GM08714 (cell line): Measurements from ENCODE around the gene CYP24A1.

ENCODE experiments used
- H3K4me3 ChIP-seq: fragments of 200-500 bp; sonication (Bioruptor generic); 2 replicates; pipeline ENCODE4 v1.5.1; 2014; ENCODE audit warnings: mild to moderate bottlenecking, low read length, inconsistent platforms
- ZNF274 ChIP-seq: IDR thresholded peaks from 2 replicates; pipeline ENCODE4 v1.6.1; 2012; ENCODE audit warnings: mild to moderate bottlenecking, low read depth, low read length

The CYP24A1 gene

DNA sequence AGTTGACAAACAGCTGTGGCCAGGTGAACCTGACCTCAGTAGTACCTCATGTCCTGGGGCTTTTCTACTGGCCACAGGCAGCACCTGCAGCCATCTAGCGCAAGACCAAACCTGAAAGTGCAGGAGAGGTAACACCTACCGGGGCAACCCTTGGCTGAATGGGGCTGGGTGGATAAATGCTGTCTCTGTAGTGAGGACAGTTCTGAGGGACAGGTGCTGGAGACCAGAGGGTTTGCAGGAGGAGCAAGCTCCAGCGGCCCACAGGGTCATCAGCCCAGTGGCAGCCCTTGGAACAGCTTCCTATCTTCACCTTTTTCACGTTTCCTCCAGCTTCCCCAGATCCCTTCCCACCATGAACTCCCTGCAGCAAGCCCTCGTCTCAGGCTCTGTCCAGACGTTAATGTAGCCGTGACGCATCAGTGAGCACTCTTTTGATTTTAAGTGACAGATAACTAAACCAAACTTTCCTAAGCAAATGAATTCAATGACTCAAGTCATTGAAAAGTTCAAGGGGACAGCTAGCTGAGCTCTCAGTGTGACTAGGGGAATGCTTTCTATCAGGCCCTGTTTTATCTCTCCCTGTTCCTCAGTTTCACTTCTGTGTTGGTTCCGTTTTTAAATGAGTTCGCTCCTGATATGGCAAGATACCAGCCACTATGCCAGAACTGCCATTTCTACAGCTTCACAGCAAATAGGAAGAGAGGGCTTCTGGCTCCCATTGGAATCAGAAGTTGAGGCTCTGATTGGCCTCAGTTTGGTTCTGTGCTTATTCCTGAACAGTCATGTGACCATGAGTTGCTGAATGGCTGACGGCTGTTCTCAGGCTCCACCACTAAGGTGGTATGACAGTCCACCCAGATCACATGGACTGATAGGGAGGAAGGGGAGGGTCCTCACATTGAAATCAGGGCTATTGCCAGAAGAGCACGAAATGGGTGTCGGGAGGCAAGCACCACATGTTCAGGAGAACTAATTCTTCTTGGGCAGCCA is 22.0 kb upstream of the CYP24A1 start:
- no peak for TF ChIP-seq ZNF274
- no peak overlapping the region for H3K4me3 ChIP-seq

DNA sequence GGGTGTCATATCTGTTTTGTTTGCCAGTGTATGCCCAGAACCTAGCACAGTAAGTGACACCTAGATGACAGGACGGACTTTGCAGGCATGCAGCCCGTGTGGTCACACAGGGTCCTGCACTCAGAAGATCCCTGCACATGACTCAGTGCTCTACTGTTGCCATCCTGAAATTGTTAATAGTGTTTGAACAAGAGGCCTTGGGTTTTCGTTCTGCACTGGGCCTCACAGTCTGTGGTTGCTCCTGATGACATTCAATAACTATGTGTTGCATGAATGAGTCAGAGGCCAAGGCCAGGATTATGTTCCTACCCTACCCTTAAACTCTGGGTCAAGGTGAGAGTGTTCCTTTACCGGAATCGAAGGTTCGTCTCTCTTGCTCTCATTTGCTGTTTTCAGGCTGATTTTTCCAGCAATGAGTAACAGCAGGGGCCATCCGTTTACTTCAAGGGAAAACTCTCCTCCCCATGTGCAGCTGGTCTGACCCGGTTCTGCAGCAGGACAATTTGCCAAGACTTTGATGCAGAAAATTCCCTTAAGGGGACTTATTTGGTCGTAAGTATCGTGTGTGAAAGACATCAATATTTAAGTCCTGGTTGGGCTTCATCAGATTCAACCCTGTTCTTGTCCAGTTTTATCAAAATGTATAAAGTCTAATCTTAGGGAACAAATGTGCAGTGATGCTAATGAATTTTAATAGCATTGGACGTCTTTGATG is 21.1 kb upstream of the CYP24A1 start:
- H3K4me3 ChIP-seq, result no peak overlapping the region
- no peak for TF ChIP-seq ZNF274

DNA sequence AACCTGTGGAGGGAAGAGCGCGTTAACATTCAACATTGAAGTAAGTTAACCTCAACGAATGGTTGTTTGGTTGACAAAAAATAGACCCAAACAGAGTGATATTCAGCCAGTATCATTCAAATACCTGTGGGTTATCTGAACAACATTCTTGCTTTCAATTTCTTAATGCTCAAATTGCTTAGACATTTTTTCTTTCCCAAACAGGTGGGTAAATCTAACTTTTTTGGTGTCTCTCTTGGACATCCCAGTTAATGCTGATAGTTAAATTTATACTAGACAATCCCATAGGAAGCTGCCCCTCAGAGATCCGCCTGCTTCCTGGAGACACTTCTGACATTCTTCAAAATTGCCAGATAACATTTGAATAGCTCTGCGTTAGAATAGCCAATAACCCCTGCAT is 20.0 kb upstream of the CYP24A1 start:
- TF ChIP-seq ZNF274, result no peak
- no peak overlapping the region for H3K4me3 ChIP-seq

DNA sequence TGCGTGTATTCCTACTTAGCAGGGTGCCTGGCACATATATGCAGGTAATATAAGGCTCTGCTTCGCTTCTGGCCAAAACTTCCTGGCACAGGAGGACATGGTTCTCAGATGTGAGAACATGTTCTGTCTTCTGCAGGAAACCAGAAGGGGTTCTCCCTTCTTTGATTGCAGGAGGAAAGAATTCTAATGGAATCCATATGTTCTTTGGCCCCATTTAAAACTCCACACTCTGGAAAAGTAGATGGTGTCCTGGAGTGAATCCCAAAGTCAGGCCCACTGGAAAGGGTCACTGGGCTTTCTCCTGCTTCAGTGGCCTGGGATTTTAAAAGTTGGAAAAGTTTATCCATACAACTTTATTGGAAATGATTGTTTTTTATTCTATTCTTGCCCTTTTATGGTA is 16.4 kb upstream of the CYP24A1 start:
- H3K4me3 ChIP-seq, result no peak overlapping the region
- no peak for TF ChIP-seq ZNF274

DNA sequence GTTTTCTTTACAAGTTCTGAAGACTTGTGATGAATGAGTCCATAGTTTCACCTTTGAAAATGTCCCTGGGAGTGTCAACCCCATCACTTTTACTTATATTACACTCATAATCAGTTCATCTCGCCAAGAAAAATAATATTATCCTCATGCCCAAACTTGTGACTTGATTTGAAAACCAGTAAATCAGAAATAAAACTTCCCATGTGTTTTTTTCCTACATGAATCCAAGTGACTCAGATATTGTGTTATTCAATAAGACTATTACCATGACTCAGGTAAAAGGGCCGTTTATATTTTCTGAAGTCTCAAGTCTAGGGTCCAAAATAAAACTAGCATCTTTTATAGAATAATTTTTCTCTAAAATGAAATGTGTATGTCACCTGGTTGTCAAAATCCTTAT is 15.8 kb upstream of the CYP24A1 start:
- H3K4me3 ChIP-seq, result no peak overlapping the region
- no peak for TF ChIP-seq ZNF274

DNA sequence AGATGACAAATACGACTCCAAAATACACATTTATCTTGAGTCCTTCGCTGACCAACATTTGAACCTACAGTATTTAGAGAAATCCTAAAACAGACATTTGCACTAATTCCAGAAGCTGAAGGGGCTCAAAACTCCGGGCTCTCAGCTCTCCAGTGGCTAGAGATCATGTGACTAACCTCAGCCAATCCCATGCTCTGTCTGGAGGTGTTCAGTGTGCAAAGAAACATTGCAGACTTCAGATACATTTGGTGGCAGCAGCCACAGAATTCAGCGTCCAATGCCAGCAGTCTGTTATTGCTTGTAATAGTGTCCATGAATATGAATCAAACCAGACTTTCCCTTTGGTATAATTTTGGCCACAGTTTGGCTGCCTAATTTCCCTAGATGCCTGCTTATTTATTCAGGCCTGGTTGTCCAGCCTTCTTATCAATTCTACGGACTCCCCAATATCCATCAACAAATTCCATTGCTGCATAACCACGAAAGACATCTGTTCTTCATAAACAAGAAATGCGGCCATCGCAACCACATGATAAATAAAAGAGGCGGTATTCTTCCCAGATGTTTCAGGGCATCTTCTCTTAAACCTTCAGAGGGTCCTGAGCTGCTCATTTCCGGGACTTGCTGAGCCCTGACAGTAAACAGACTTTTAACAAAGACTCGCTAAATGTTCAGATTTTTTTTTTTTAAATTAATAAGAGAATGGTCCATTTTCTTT is 14.5 kb upstream of the CYP24A1 start:
- TF ChIP-seq ZNF274, result no peak
- no peak overlapping the region for H3K4me3 ChIP-seq

DNA sequence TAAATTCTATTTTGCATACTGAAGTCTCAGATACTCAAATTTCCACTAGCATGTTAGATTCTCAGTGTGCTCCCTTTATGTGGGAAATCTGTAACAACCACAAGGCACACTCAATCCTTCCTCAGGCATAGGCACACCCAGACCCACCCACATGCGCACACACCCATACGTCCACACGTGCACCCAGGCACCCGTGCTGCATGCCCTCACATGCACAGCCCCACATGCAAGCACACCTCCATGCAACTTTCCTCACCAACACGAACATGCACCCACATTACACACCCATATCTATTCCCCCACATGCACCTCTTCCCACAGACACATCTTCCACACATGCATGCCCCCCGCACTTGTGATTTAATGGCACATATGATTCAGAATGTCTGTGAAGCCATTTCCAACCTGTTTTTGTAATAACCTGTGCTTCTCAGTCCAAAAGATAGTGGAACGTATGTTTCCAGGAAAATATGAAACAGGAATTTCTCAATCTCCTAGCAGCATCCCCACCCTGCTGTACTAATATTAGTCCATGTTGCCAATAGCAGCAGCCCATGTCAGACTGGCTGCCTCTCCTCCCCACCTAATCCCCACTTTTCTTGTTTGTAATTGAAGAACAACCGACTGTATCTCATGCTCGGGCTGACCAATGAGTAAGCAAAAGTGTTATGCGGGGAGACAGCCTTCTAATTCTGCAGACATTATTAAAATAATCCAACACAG is 11.3 kb upstream of the CYP24A1 start:
- H3K4me3 ChIP-seq, result no peak overlapping the region
- TF ChIP-seq ZNF274, result no peak

DNA sequence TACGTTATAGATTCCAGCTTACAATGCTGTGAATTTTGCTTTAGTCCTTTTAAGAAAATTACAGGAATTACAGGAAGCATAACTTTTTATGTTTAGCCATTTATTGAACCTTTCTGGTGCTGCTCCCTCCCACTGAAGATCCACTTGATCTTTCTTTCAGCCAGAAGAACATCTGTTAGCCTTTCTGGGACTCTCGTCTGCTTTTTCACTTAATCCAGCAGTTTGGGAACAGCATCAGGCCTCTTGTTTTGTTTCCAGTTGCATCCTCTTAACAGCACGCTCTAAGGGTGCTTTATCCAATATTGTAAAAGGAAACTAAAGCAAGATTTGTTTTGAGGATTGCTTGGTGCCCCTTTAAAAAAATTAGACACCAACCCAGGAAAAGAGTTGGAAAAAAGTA is 10.3 kb upstream of the CYP24A1 start:
- TF ChIP-seq ZNF274, result no peak
- H3K4me3 ChIP-seq, result no peak overlapping the region

DNA sequence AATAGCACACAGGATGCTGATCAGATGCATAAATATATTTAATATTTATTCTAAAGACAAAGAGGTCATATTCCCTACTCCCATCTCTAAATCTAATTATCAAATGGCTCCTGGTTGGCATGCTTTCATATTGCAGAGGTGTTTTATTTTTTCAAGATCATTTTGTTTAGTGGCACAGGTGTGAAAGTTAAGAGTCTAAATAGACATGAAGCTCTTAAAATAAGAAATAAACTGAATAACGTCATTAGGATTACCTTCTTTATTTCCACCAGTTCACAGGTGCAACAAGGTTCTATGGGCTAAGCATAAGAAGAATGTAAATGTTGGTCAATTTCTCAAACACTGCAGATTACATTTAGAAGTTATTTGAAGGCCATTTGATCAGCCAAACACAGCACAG is 7.1 kb upstream of the CYP24A1 start:
- no peak for TF ChIP-seq ZNF274
- H3K4me3 ChIP-seq, result no peak overlapping the region

DNA sequence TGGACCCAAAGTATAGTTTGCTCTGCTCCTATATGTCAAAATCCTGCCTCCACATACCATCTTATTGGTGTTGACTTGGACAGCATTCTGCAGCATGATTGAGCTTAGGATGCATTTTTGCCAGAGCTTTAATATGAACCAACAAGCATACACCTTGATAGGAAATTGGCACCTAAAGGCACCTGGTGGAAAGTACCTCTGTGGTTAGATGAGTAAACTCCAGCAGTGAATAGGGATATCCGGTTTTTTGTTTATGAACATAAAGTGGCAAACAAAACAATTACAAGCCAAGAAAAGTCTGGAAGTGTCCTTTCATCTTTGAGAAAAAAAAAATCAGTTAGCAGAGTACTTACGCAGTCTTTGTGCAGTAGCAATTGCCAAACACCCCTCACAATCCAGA is 6.2 kb upstream of the CYP24A1 start:
- H3K4me3 ChIP-seq, result no peak overlapping the region
- TF ChIP-seq ZNF274, result no peak

DNA sequence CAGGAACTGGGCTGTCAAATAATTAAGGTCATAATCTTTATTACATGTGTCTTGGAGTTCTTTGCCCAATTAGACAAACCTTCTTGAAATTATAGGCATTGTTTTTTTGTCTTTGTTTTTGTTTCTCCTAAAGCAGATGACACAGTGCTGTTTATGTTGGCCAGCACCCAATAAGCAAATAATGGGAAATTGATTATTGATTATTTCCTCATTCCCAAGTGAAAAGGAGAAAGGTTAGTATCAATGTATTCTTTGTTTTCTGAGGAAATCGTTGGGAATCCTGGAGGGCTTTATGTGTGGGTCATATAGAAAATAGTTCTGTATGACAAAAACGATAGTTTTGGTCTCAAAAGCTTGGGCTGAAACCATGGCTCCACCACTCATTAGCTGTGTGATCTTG is 4.5 kb upstream of the CYP24A1 start:
- H3K4me3 ChIP-seq, result no peak overlapping the region
- no peak for TF ChIP-seq ZNF274

DNA sequence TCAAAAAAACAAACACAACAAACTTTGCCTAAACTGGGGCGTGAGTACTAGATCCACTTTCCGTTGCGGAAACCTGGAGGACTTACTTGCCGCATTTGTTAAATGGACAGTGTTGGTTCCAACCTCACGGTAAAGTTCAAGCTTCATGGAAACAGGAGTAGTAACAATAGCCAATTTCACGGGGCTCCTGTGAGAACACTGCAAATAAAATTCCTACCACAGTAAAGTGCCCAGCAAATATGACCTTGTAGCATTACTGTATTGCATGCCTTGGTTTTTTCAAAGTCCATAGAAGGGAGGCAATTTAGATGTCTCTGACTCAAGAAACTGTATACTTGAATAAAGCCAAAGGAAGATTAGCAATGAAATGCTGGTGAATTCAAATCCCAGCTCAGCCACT is 3.6 kb upstream of the CYP24A1 start:
- TF ChIP-seq ZNF274, result no peak
- no peak overlapping the region for H3K4me3 ChIP-seq

DNA sequence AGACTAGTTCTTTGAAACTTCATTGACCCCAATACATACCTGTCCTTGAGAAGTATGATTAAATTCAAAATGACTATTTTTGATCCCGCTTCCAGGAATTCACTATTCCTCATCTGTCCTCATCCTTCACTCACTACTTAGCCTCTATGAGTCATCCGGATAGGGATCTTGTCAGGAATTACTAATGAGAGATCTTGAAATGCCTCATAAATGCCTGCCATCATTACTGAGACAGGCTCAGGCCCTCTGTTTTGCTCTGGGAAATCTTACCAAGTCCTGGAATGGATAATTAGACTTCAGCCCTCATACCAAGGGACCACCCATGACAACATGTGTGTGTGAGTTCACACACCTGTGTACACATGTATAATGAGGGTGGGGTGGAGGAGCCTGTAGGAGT is 2.8 kb upstream of the CYP24A1 start:
- H3K4me3 ChIP-seq, result no peak overlapping the region
- TF ChIP-seq ZNF274, result no peak
